Measurements from ENCODE around the gene ENPP4.
A peak's percentile ranks its signal among the peaks of the same experiment; 100 is the strongest.
"Not testable (repeated sequence)": the region's sequence is repeated elsewhere in the genome, so short reads cannot be mapped to it uniquely, and the experiment has no call there.

Gene ENPP4

GRCh38 chr6:46134216-46134615 lies 4.4 kb downstream of the ENPP4 start:
- DNase-seq = no peak

GRCh38 chr6:46135176-46135575 lies 5.4 kb downstream of the ENPP4 start:
- no peak for DNase-seq

- no peak for DNase-seq
Observed at GRCh38 chr6:46136831-46137230, 7.0 kb downstream of the ENPP4 start.

GRCh38 chr6:46137387-46137786 lies 7.6 kb downstream of the ENPP4 start:
- no peak for DNase-seq

- DNase-seq = no peak
Observed at GRCh38 chr6:46138281-46138680, 8.5 kb downstream of the ENPP4 start.

GRCh38 chr6:46144270-46144669 lies 14.5 kb downstream of the ENPP4 start:
- DNase-seq = no peak

- DNase-seq = not testable (repeated sequence)
Observed at GRCh38 chr6:46149066-46149465, 19.3 kb downstream of the ENPP4 start.

- no peak for DNase-seq
Observed at GRCh38 chr6:46156701-46157100, 26.9 kb downstream of the ENPP4 start.

- no peak for DNase-seq
Observed at GRCh38 chr6:46159229-46159628, 29.4 kb downstream of the ENPP4 start.

GRCh38 chr6:46160102-46160501 lies 30.3 kb downstream of the ENPP4 start:
- DNase-seq = no peak

- DNase-seq = peak; percentile 30 to 52
Observed at GRCh38 chr6:46170357-46171289, 40.8 kb downstream of the ENPP4 start, which contains the start of gene ENPP5. ENPP5 (minus strand) TSS chr6:46170980; CDS start chr6:46168262, 2,718 bp downstream.

GRCh38 chr6:46172176-46172575 lies 42.4 kb downstream of the ENPP4 start:
- DNase-seq = no peak

- DNase-seq = no peak
Observed at GRCh38 chr6:46174904-46175303, 45.1 kb downstream of the ENPP4 start.

- DNase-seq = no peak
Observed at GRCh38 chr6:46175446-46175845, 45.7 kb downstream of the ENPP4 start.

- no peak for DNase-seq
Observed at GRCh38 chr6:46175976-46176375, 46.2 kb downstream of the ENPP4 start.

GRCh38 chr6:46184114-46184513 lies 54.3 kb downstream of the ENPP4 start:
- DNase-seq = no peak

- DNase-seq = no peak
Observed at GRCh38 chr6:46186583-46186982, 56.8 kb downstream of the ENPP4 start.

- no peak for DNase-seq
Observed at GRCh38 chr6:46189726-46190125, 59.9 kb downstream of the ENPP4 start.

- no peak for DNase-seq
Observed at GRCh38 chr6:46190889-46191288, 61.1 kb downstream of the ENPP4 start.

GRCh38 chr6:46191961-46192360 lies 62.2 kb downstream of the ENPP4 start:
- DNase-seq = no peak

Data from stimulated activated CD4-positive, alpha-beta T cell treated with anti-CD3 and anti-CD28 coated beads, Interleukin-2, amount 100 ng/mL, for 48 hours (primary cell).